IMR-90 (cell line): Measurements from ENCODE around the gene CTXN3. TPM values are rescaled to one million over a fixed set of nuclear protein-coding genes. Genes with fewer than 3 reads are reported as not detected.
A peak's percentile ranks its signal among the peaks of the same experiment; 100 is the strongest.

Experiments used
- ATAC-seq: fragments of 200-7000 bp; cut with Tn5 transposase; 2 replicates; pipeline ENCODE4 v1.9.1; 2020; ENCODE audit warnings: low read depth, mild to moderate bottlenecking, moderate library complexity
- BruUV-seq: library from RNA; stranded (reverse); fragments of 400-500 nt; replicated peaks from 2 replicates; lab custom pipeline; 2021; lab: Mats Ljungman, UMichigan
- CTCF ChIA-PET: fragments of 300-600 bp; formaldehyde crosslinking; extraction: SDS; loops from one replicate; lab custom pipeline; 2021; ENCODE audit warnings: antibody characterized with exemption; lab: Yijun Ruan, JAX
- POLR2A ChIA-PET: fragments of 300-600 bp; sonication (Branson Sonifier 250); formaldehyde crosslinking; loops from one replicate; lab custom pipeline; 2022; ENCODE audit warnings: antibody characterized with exemption; ENCODE audit not compliant: unreplicated experiment; lab: Charles Lee
- DNase-seq: peaks from one replicate; pipeline ENCODE4 v3.0.0; 2013
- H2AFZ ChIP-seq: replicated peaks from 2 replicates; pipeline ENCODE3; 2013; ENCODE audit warnings: low read length, mild to moderate bottlenecking; ENCODE audit not compliant: poor library complexity
- H2AK5ac ChIP-seq: 2 replicates; pipeline ENCODE4 v1.6.1; 2013; ENCODE audit warnings: low read depth, low read length, inconsistent platforms
- H2AK9ac ChIP-seq: replicated peaks from 2 replicates; pipeline ENCODE3; 2013; ENCODE audit warnings: mild to moderate bottlenecking, low read depth, low read length, moderate library complexity; ENCODE audit not compliant: poor library complexity
- H2BK120ac ChIP-seq: 2 replicates; pipeline ENCODE4 v1.6.1; 2013; ENCODE audit warnings: low read depth, low read length, inconsistent platforms
- H2BK15ac ChIP-seq: 3 replicates; pipeline ENCODE4 v1.6.1; 2013; ENCODE audit warnings: low read depth, low read length, inconsistent platforms
- H2BK20ac ChIP-seq: 2 replicates; pipeline ENCODE4 v1.6.1; 2013; ENCODE audit warnings: low read depth, mild to moderate bottlenecking, inconsistent platforms, low read length, moderate library complexity
- H2BK5ac ChIP-seq: 2 replicates; pipeline ENCODE4 v1.6.1; 2013; ENCODE audit warnings: mild to moderate bottlenecking, low read depth, low read length, inconsistent platforms; ENCODE audit not compliant: poor library complexity, severe bottlenecking
- H3K14ac ChIP-seq: replicated peaks from 2 replicates; pipeline ENCODE4 v1.6.1; 2013; ENCODE audit warnings: low read depth, low read length, inconsistent platforms
- H3K18ac ChIP-seq: 2 replicates; pipeline ENCODE4 v1.6.1; 2013; ENCODE audit warnings: low read depth, low read length, control low read depth
- H3K23ac ChIP-seq: 2 replicates; pipeline ENCODE4 v1.6.1; 2013; ENCODE audit warnings: low read depth, low read length, inconsistent platforms
- H3K27ac ChIP-seq: 2 replicates; pipeline ENCODE4 v1.5.1; 2013; ENCODE audit warnings: mild to moderate bottlenecking, control low read depth, low read length; ENCODE audit not compliant: insufficient read depth
- H3K27me3 ChIP-seq: 2 replicates; pipeline ENCODE4 v1.6.1; 2013; ENCODE audit warnings: low read length; ENCODE audit not compliant: control insufficient read depth, insufficient read depth
- H3K36me3 ChIP-seq: 2 replicates; pipeline ENCODE4 v1.6.1; 2013; ENCODE audit warnings: low read length, mixed read lengths; ENCODE audit not compliant: control insufficient read depth, insufficient read depth
- H3K4ac ChIP-seq: 2 replicates; pipeline ENCODE4 v1.6.1; 2013; ENCODE audit warnings: low read depth, low read length, inconsistent platforms
- H3K4me1 ChIP-seq: 2 replicates; pipeline ENCODE4 v1.6.1; 2013; ENCODE audit warnings: low read length, mixed read lengths; ENCODE audit not compliant: control insufficient read depth, insufficient read depth
- H3K4me2 ChIP-seq: 2 replicates; pipeline ENCODE4 v1.6.1; 2013; ENCODE audit warnings: low read depth, mild to moderate bottlenecking, control low read depth, low read length, moderate library complexity
- H3K4me3 ChIP-seq: 2 replicates; pipeline ENCODE4 v1.5.1; 2013; ENCODE audit warnings: low read depth, mild to moderate bottlenecking, control low read depth, low read length, moderate library complexity; ENCODE audit not compliant: insufficient read depth
- H3K56ac ChIP-seq: 2 replicates; pipeline ENCODE4 v1.6.1; 2013; ENCODE audit warnings: low read length, inconsistent platforms; ENCODE audit not compliant: insufficient read depth; ENCODE audit errors: extremely low read depth
- H3K79me1 ChIP-seq, 2 experiments: 2 replicates each; pipeline ENCODE4 v1.6.1; 2013; ENCODE audit warnings: low read length in 2 of 2, inconsistent platforms in 1 of 2, low read depth in 1 of 2
- H3K9ac ChIP-seq: 2 replicates; pipeline ENCODE4 v1.6.1; 2013; ENCODE audit warnings: low read depth, low read length, control low read depth
- H3K9me1 ChIP-seq: 2 replicates; pipeline ENCODE4 v1.6.1; 2013; ENCODE audit warnings: low read length, inconsistent platforms; ENCODE audit not compliant: insufficient read depth
- H3K9me3 ChIP-seq: 2 replicates; pipeline ENCODE4 v1.6.1; 2013; ENCODE audit warnings: low read length; ENCODE audit not compliant: control insufficient read depth, insufficient read depth
- H4K20me1 ChIP-seq: 2 replicates; pipeline ENCODE4 v1.6.1; 2013; ENCODE audit warnings: low read length, inconsistent platforms; ENCODE audit not compliant: insufficient read depth
- H4K5ac ChIP-seq: 2 replicates; pipeline ENCODE4 v1.6.1; 2013; ENCODE audit warnings: mild to moderate bottlenecking, low read depth, low read length, control low read depth
- H4K8ac ChIP-seq, 2 experiments: 2 replicates each; pipeline ENCODE4 v1.6.1; 2013; ENCODE audit warnings: low read depth in 2 of 2, low read length in 2 of 2, control low read depth in 1 of 2, inconsistent platforms in 1 of 2
- H4K91ac ChIP-seq: 2 replicates; pipeline ENCODE4 v1.6.1; 2013; ENCODE audit warnings: low read depth, low read length, inconsistent platforms; ENCODE audit not compliant: insufficient read depth
- ELK1 ChIP-seq: fragments of 150-350 bp; IDR thresholded peaks from 2 replicates; pipeline ENCODE4 v1.6.1; 2016; ENCODE audit warnings: low read depth, mild to moderate bottlenecking, low read length, moderate library complexity, borderline replicate concordance
- FOS ChIP-seq: fragments of 150-350 bp; IDR thresholded peaks from 2 replicates; pipeline ENCODE4 v1.6.1; 2016; ENCODE audit warnings: low read depth, low read length
- MAFK ChIP-seq: IDR thresholded peaks from 2 replicates; pipeline ENCODE4 v1.6.1; 2012; ENCODE audit warnings: low read depth, low read length, improper control_type of control experiment
- MAZ ChIP-seq: IDR thresholded peaks from 2 replicates; pipeline ENCODE4 v1.6.1; 2012; ENCODE audit warnings: low read depth, mild to moderate bottlenecking, low read length, improper control_type of control experiment, moderate library complexity, borderline replicate concordance
- MXI1 ChIP-seq: IDR thresholded peaks from 2 replicates; pipeline ENCODE4 v1.6.1; 2012; ENCODE audit warnings: low read depth, mild to moderate bottlenecking, low read length, moderate library complexity, borderline replicate concordance
- NFE2L2 ChIP-seq: fragments of 150-350 bp; IDR thresholded peaks from 2 replicates; pipeline ENCODE4 v1.6.1; 2016; ENCODE audit warnings: low read depth, mild to moderate bottlenecking, low read length
- RAD21 ChIP-seq: IDR thresholded peaks from 2 replicates; pipeline ENCODE4 v1.6.1; 2012; ENCODE audit warnings: low read length, improper control_type of control experiment
- RCOR1 ChIP-seq: IDR thresholded peaks from 2 replicates; pipeline ENCODE4 v1.6.1; 2012; ENCODE audit warnings: mild to moderate bottlenecking, low read length, improper control_type of control experiment; ENCODE audit not compliant: insufficient replicate concordance
- RFX5 ChIP-seq: IDR thresholded peaks from 2 replicates; pipeline ENCODE4 v1.8.0; 2012; ENCODE audit warnings: low read depth, mild to moderate bottlenecking, low read length, moderate library complexity
- USF2 ChIP-seq: fragments of 150-350 bp; IDR thresholded peaks from 2 replicates; pipeline ENCODE4 v1.6.1; 2017; ENCODE audit warnings: mild to moderate bottlenecking, antibody characterized with exemption, low read length, low read depth
- WGBS, 2 experiments: methylation state at CpG; one replicate each; pipeline versions ENCODE4 v1.1.5 to v1.1.7; 2013; ENCODE audit warnings: missing lambda C conversion rate in 2 of 2; ENCODE audit not compliant: insufficient read length in 1 of 2; ENCODE audit errors: extremely low coverage in 2 of 2; 5-methylcytosine and 5-hydroxymethylcytosine counted together
- dilution Hi-C: fragments of 300-500 bp; cut with HindIII; formaldehyde crosslinking; loops from one replicate; pipeline ENCODE4 v1.14.3; 2018; ENCODE audit warnings: low sequenced_read_pairs; ENCODE audit not compliant: unreplicated experiment
- in situ Hi-C: fragments of 300-500 bp; cut with MboI; formaldehyde crosslinking; loops from 3 replicates; pipeline ENCODE4 v1.14.3; 2019; ENCODE audit warnings: low sequenced_read_pairs, inconsistent platforms, mixed read lengths
- intact Hi-C: fragments of 100-400 bp; cut with micrococcal nuclease; formaldehyde crosslinking; loops from 2 replicates; pipeline ENCODE4 v1.10.0; 2022
- polyA plus RNA-seq, 3 experiments: library from polyadenylated mRNA; depleted of rRNA; stranded (reverse); fragments of >200 nt; gene quantifications; 2 replicates each; pipeline ENCODE4 v1.2.3, GENCODE V29; 2012; ENCODE audit warnings: low replicate concordance in 1 of 3
- total RNA-seq: library from RNA; depleted of rRNA; stranded (reverse); fragments of >200 nt; gene quantifications from 2 replicates; pipeline ENCODE4 v1.2.3, GENCODE V29; 2012

The CTXN3 gene
- total and polyA plus RNA-seq, 2 of the 4 experiments (the other 2 are of a cell fraction), result not detected

- H3K27ac ChIP-seq, result no peak overlapping the region
- no peak overlapping the region for H3K23ac ChIP-seq
- H3K56ac ChIP-seq, result no peak overlapping the region
- H3K9me3 ChIP-seq, result no peaks in the 10 kb centered on the region
- in situ Hi-C loops (no loop called here), intact Hi-C loops (no loop called here), dilution Hi-C loops (no loop called here)
- no peak overlapping the region for H4K5ac ChIP-seq
- peak; percentile 73 for ATAC-seq
- no peak overlapping the region for H2BK20ac ChIP-seq
- no peak overlapping the region; the same call in 1 of the 2 replicates for H3K18ac ChIP-seq
- no peak overlapping the region for H2AFZ ChIP-seq
- H4K20me1 ChIP-seq, result no peaks in the 10 kb centered on the region
- H2AK5ac ChIP-seq, result no peak overlapping the region
- ChIA-PET POLR2A (interaction anchor here (0.5 kb wide), 1 partner anchor 11 kb away, joined by 3 read pairs; no protein-coding TSS in a partner anchor), CTCF (interaction anchor here (0.7 kb wide), 1 partner anchor 11 kb away, joined by 3 read pairs; no protein-coding TSS in a partner anchor)
- no peak overlapping the region for H4K91ac ChIP-seq
- no peaks in the 10 kb centered on the region for H3K9me1 ChIP-seq
- no peaks in the 10 kb centered on the region for H3K4me1 ChIP-seq
- no peak for TF ChIP-seq FOS
- peak; percentile 65 for TF ChIP-seq MAFK
- no peak for TF ChIP-seq RFX5
- no peak for TF ChIP-seq RAD21
- no peak for TF ChIP-seq USF2
- TF ChIP-seq ELK1, result no peak
- TF ChIP-seq MXI1, result no peak
- TF ChIP-seq MAZ, result no peak
- no peak for TF ChIP-seq RCOR1
- peak; percentile 92 for TF ChIP-seq NFE2L2
- no peaks in the 10 kb centered on the region for H3K36me3 ChIP-seq
- H3K4ac ChIP-seq, result no peak overlapping the region
- peaks cover 2% of the 10 kb centered on the region; the same call in 1 of the 2 replicates for H3K27me3 ChIP-seq
- no TSS peak for BruUV-seq
- no peak overlapping the region for H3K14ac ChIP-seq
- no peak overlapping the region for H4K8ac ChIP-seq
- no peak overlapping the region for H2BK15ac ChIP-seq
- H3K4me2 ChIP-seq, result no peak overlapping the region
- H2BK120ac ChIP-seq, result no peak overlapping the region
- H3K4me3 ChIP-seq, result no peak overlapping the region
- H2BK5ac ChIP-seq, result no peak overlapping the region
- no peak overlapping the region for H3K9ac ChIP-seq
- H2AK9ac ChIP-seq, result no peak overlapping the region
- DNase-seq, result peak; percentile 25
- no CpG with 5 or more reads among the region's 2 CpGs for WGBS, 2 experiments
- no peaks in the 10 kb centered on the region for H3K79me1 ChIP-seq
Observed at GRCh38 chr5:127673117-127673800, 24.4 kb downstream of the CTXN3 start.
